GM12878 (cell line): ENCODE results near the gene SLC35E3. TPM values are rescaled to one million over a fixed set of nuclear protein-coding genes. Genes with fewer than 3 reads are reported as not detected.
"Not testable (repeated sequence)": the region's sequence is repeated elsewhere in the genome, so short reads cannot be mapped to it uniquely, and the experiment has no call there.

Experiments
- ATAC-seq: fragments of 200-7000 bp; cut with Tn5 transposase; 3 replicates; pipeline ENCODE4 v1.9.1; 2020; ENCODE audit warnings: mild to moderate bottlenecking, moderate library complexity
- BruUV-seq: library from RNA; stranded (reverse); fragments of 400-500 nt; replicated peaks from 2 replicates; lab custom pipeline; 2021; lab: Mats Ljungman, UMichigan
- CTCF ChIA-PET: fragments of 300-600 bp; sonication (Branson Sonifier 250); formaldehyde crosslinking; extraction: SDS; loops from one replicate; lab custom pipeline; 2021; ENCODE audit warnings: inconsistent platforms; lab: Yijun Ruan, JAX
- POLR2A ChIA-PET: fragments of 350-600 bp; formaldehyde crosslinking; extraction: SDS; loops from one replicate; lab custom pipeline; 2021; ENCODE audit warnings: inconsistent platforms; lab: Charles Lee
- RAD21 ChIA-PET: fragments of 300-600 bp; sonication (Branson Sonifier 250); formaldehyde crosslinking; loops from one replicate; lab custom pipeline; 2023; ENCODE audit warnings: antibody characterized with exemption; ENCODE audit not compliant: unreplicated experiment; lab: Charles Lee
- SMC1A ChIA-PET: fragments of 300-600 bp; sonication (Branson Sonifier 250); formaldehyde crosslinking; loops from one replicate; lab custom pipeline; 2023; ENCODE audit not compliant: unreplicated experiment, uncharacterized antibody; lab: Charles Lee
- DNase-seq: peaks from one replicate; pipeline ENCODE4 v3.0.0-alpha.2; 2011; ENCODE audit warnings: low read depth, low spot score
- FAIRE-seq: peaks from 3 replicates; lab custom pipeline; 2011; peaks lifted over from hg19 to GRCh38; lab: Jason Lieb, UNC
- H2AFZ ChIP-seq: 2 replicates; pipeline ENCODE4 v1.6.0; 2011; ENCODE audit warnings: low read depth, low read length, control low read depth; ENCODE audit not compliant: control insufficient read depth
- H3K27ac ChIP-seq: 2 replicates; pipeline ENCODE4 v1.5.1; 2011; ENCODE audit warnings: control low read depth; ENCODE audit not compliant: control insufficient read depth, insufficient read depth
- H3K27me3 ChIP-seq, 2 experiments: replicated peaks in 1 of 2; 2 replicates each; pipeline versions ENCODE4 v1.6.0 to v1.6.1; 2011; ENCODE audit warnings: low read length in 1 of 2; ENCODE audit not compliant: control insufficient read depth in 2 of 2, insufficient read depth in 2 of 2
- H3K36me3 ChIP-seq, 2 experiments: 2 replicates each; pipeline ENCODE4 v1.5.1; 2011; ENCODE audit warnings: low read length in 1 of 2; ENCODE audit not compliant: control insufficient read depth in 2 of 2, insufficient read depth in 2 of 2
- H3K4me1 ChIP-seq: 2 replicates; pipeline ENCODE4 v1.6.1; 2011; ENCODE audit warnings: mild to moderate bottlenecking, low read length, moderate library complexity, mixed read lengths; ENCODE audit not compliant: control insufficient read depth, insufficient read depth
- H3K4me2 ChIP-seq: 2 replicates; pipeline ENCODE4 v1.6.0; 2011; ENCODE audit warnings: control low read depth; ENCODE audit not compliant: control insufficient read depth, insufficient read depth
- H3K4me3 ChIP-seq: fragments of 200-600 bp; sonication (generic); 2 replicates; pipeline ENCODE4 v1.5.1; 2016
- H3K79me2 ChIP-seq: 2 replicates; pipeline ENCODE4 v1.6.0; 2011; ENCODE audit warnings: low read length; ENCODE audit not compliant: control insufficient read depth, insufficient read depth
- H3K9ac ChIP-seq: 2 replicates; pipeline ENCODE4 v1.8.0; 2011; ENCODE audit warnings: low read length, control low read depth, mixed read lengths; ENCODE audit not compliant: control insufficient read depth, insufficient read depth
- H3K9me3 ChIP-seq: replicated peaks from 3 replicates; pipeline ENCODE4 v1.5.1; 2011; ENCODE audit warnings: mild to moderate bottlenecking, low read length; ENCODE audit not compliant: control insufficient read depth, insufficient read depth
- H4K20me1 ChIP-seq: 2 replicates; pipeline ENCODE4 v1.6.0; 2011; ENCODE audit not compliant: control insufficient read depth, insufficient read depth
- MLLT1 ChIP-seq: fragments of 450-650 bp; IDR thresholded peaks from 2 replicates; pipeline ENCODE4 v1.6.1; 2016; ENCODE audit warnings: mild to moderate bottlenecking
- ZBTB11 ChIP-seq: fragments of 450-650 bp; formaldehyde crosslinking; IDR thresholded peaks from 2 replicates; pipeline ENCODE4 v1.5.0; 2022; ENCODE audit warnings: mild to moderate bottlenecking, missing genetic modification characterization
- ZBTB33 ChIP-seq: fragments of 450-650 bp; IDR thresholded peaks from 2 replicates; pipeline ENCODE4 v1.6.1; 2017; ENCODE audit warnings: mild to moderate bottlenecking
- WGBS: methylation state at CpG from one replicate; pipeline ENCODE4 v1.1.6; 2016; ENCODE audit warnings: low lambda C conversion rate; ENCODE audit not compliant: insufficient replicate concordance, insufficient coverage; ENCODE audit errors: missing lambda C conversion rate; 5-methylcytosine and 5-hydroxymethylcytosine counted together
- in situ Hi-C: fragments of 300-500 bp; cut with MboI; formaldehyde crosslinking; loops from 9 replicates; pipeline ENCODE4 v1.14.3; 2018; ENCODE audit warnings: mixed read lengths
- intact Hi-C: fragments of 100-400 bp; cut with micrococcal nuclease; formaldehyde crosslinking; loops from one replicate; pipeline ENCODE4 v1.14.2; 2022; ENCODE audit not compliant: unreplicated experiment
- polyA plus RNA-seq, 11 experiments: library from polyadenylated mRNA; depleted of rRNA in 4 of 11; unstranded in 6 of 11; stranded (reverse) in 5 of 11; fragments of >200 nt; fragmentation: Nextera tagmentation in 4 of 11; fragmentation: Illumina TruSeq in 1 of 11; extraction: Ambion mirVana in 4 of 11; extraction: Trizol in 1 of 11; gene quantifications; 1 replicate in 1 of 11; 2 replicates in 10 of 11; pipeline versions ENCODE4 v1.2.1 to v1.2.3, GENCODE V29; 2011 to 2016; ENCODE audit warnings: inconsistent platforms in 2 of 11, missing spikeins in 2 of 11, low read depth in 1 of 11
- total RNA-seq, 4 experiments: library from RNA; depleted of rRNA in 3 of 4; stranded (reverse); fragments of >200 nt in 3 of 4; fragmentation: Illumina TruSeq in 1 of 4; extraction: Trizol in 1 of 4; gene quantifications; 2 replicates each; pipeline versions ENCODE4 v1.2.1 to v1.2.3, GENCODE V29; 2013 to 2021

Gene SLC35E3
- total and polyA plus RNA-seq, 10 of the 15 experiments (the other 5 are each of a cell fraction or from before 2014, with no cell fraction given) = 3.6 to 19.8 (median 6.1) TPM

DNA sequence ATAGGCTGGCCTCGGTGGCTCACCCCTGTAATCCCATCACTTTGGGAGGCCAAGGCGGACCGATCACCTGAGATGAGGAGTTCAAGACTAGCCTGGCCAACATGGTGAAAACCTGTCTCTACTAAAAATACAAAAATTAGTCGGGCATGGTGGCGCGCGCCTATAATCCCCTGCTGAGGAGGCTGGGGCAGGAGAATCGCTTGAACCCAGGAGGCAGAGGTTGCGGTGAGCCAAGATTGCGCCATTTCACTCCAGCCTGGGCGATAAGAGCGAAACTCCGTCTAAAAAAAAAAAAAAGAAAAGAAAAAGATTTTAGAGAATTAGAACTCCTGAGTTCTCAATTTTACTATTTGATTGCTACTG lies 64.0 kb downstream of the SLC35E3 start:
- H2AFZ ChIP-seq, H3K4me1 ChIP-seq, H3K9me3 ChIP-seq, H3K27me3 ChIP-seq, ATAC-seq, H3K9ac ChIP-seq, RAD21 ChIA-PET, DNase-seq, FAIRE-seq, BruUV-seq, H4K20me1 ChIP-seq, POLR2A ChIA-PET, in situ Hi-C loops, CTCF ChIA-PET, intact Hi-C loops, SMC1A ChIA-PET: not testable (repeated sequence)
- Histone ChIP-seq H3K4me2 (0 out of 2 replicates have a peak overlapping the region, but pooled peaks have one; percentile 41), H3K36me3 (peaks cover 0 to 24% of the 10 kb centered on the region in 2 experiments; a peak in 3 of 4 replicates), H3K4me3 (peak overlapping the region; percentile 83), H3K79me2 (peaks cover 67% of the 10 kb centered on the region), H3K27ac (peak overlapping the region; percentile 100; the same call in 1 of the 2 replicates)
- 95% methylated on average over 11 of the region's 13 CpGs for WGBS
- TF ChIP-seq ZBTB33 (peak; percentile 68; the same call in 1 of the 2 replicates), ZBTB11 (0 out of 2 replicates have a peak, but pooled peaks have one; percentile 27), MLLT1 (peak; percentile 82)
